Fibroblast of upper back skin (primary cell): ENCODE measurements around the gene RBM5.

ENCODE experiments used
- DNase-seq: peaks from one replicate; pipeline ENCODE4 v3.0.0-alpha.2; 2013

RBM5 gene

DNA sequence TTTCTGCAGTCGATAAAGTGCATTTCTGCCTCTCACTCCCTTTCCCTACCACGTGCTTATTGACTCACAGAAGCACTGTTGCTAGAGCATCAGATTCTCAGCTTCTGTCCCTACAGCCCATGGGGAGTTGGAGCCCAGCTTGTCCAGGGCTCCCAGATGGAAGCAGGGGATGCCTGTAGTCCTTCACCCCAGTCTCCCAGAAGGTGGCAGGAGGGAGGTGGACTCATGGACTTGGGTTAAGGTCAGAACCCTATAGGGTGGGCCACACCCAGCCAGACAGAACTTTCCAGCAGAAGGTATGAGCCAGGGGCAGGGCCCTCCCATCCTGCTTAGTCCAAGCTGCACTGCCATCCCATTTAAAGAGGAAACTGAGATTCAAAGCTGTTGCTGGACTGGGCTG lies 33.4 kb downstream of the RBM5 start:
- DNase-seq = no peak

DNA sequence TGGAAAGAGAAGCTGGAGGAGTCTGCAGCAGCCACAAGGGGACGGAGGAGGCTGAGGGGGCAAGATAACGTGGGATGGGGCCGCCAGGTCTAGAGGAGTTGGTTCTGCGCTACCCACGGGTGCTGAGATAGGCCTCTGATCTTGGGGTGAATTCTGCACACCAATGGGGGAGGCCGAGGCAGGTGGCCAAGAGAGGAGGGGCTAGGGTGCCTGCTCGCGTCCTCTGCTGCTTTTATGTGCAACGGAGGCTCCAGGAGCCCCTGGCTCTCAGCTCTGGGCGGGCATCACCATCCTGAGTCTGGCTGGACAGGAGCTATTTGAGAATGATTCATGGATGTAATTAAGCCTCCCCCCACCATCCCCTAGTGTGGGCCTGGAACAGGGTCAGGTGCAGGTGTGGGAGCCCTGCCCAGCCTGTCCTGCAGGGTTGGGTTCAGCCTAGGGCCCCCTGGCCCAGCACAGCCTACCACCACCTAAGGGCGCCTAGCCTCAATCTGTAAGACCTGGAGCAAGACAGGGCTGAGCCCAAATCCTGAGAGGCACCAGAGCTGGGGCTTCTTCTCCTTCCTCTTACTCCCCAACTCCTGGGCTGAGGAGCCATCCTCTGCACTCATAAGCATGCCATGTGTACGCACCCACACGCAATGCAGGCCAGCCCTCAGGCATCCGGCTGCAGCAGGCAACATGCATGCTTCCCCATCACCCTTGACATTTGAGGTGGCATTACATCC lies 34.1 kb downstream of the RBM5 start:
- no peak for DNase-seq

DNA sequence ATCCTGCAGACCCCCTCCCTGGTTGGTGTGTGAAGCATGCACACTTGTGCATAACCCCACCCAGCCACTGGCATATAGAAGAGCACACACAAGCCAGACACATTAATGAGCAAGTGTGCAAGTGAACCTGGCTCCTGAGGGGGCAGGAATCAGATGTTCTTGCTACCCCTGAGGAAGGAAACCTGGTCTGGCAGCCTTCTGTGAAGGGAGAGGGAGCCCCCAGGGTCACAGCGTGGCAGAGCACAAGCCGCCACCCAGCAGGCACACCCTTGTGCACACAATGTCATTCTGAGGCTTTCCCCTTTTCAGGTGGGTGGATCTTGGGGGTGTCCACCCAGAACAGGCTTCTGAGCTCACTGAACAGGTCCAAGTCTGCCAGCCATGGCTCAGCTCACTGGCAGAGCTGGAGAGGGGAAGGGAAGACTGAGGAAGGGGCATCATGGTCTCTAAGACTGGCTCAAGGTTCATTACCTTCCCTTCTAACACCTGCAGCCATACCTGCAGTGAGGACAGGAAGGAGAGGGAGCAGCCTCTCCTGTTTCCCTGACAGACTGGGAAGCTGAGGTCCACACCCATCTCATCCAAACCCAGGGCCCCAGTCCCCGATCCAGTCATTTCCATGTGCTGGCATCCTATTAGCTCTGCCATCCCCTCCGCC lies 34.8 kb downstream of the RBM5 start:
- DNase-seq = no peak

DNA sequence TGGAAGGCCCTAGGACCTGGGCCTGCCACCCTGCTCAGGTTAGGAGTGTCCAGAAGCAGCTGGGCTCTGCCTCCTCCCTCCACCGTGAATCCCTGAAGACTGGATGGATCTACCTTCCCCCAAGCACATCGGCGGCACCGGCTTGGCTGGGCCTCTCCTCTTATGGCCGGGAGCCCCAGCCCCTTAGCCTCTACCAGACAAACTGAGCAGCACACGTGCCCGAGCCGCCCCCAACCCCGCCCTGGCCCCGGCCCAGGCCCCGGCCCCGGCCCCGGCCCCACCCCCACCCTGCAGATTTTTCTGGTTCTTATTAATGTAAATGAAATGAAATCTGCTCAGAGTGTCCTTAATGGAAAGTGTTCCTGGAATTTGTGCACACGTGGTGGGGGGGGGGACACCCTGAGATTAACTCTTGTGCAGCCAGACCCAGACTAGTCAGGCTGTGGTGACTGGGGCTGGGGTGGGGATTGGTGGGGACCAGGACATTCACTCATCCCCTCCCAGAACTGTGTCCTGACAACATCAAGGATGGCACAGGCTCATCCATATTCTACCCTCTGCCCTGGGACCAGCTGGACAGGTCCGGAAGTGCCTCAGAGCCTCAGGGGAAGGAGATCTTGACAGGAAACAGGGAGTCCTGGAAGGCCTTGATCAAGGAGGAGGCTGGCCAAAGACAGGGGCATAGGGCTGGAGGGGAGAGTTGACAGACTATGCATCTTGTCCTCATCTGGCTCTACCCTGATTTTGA lies 35.5 kb downstream of the RBM5 start:
- peak; percentile 37 for DNase-seq

DNA sequence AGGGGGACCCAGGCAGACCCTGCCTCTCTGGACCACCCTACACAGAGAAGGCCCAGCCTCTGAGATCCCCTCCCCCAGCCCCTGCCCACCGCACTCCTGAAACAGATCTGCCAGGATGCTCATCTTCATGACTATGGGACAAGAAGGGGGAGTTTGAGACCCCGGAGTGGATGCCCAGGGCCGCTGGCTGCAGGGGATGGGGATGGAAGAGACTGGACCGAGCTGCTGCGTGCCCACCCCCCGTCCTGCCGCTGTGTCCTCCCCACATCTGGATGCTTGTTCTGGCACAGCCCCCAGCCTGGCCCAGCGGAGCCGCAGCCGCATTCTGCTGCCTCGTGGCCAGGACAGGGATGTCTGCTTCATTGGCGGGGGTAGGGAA lies 36.1 kb downstream of the RBM5 start:
- DNase-seq = peak; percentile 44

DNA sequence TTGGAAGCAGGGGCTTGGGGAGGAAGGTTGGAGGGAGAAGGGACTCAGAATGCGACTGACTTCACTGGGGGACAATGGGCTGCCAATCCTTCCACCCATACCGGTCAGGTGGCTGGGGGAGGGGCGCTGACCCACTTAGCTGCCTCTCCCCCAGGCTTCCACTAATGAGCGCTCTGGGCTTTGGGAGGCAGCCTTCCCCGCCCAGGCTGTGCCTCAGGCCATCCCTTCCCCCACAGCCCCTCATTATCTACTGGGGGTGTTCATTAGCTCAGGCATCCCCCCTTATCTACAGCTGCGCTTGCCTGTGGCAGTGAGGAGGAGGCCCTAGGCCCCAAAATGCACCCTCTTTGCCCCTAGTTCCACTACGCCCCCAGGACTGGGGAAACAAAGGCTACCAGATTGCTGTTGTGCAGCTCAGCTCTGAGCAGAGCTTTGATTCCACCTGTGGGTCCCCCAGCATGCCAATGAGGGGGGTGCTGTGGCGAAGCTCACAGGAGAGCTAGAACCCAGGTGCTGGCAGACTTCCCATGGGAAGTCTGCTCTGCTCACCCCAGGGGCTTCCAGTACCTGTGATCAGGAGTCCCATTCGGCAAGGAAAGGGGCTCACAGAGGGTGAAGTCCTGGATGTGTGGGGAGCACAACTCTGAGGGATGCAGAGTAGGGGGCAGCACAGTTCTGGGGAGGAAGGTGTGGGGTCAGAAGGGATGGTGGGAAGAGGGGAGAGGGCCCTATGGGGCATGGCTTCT lies 37.0 kb downstream of the RBM5 start:
- DNase-seq = no peak

DNA sequence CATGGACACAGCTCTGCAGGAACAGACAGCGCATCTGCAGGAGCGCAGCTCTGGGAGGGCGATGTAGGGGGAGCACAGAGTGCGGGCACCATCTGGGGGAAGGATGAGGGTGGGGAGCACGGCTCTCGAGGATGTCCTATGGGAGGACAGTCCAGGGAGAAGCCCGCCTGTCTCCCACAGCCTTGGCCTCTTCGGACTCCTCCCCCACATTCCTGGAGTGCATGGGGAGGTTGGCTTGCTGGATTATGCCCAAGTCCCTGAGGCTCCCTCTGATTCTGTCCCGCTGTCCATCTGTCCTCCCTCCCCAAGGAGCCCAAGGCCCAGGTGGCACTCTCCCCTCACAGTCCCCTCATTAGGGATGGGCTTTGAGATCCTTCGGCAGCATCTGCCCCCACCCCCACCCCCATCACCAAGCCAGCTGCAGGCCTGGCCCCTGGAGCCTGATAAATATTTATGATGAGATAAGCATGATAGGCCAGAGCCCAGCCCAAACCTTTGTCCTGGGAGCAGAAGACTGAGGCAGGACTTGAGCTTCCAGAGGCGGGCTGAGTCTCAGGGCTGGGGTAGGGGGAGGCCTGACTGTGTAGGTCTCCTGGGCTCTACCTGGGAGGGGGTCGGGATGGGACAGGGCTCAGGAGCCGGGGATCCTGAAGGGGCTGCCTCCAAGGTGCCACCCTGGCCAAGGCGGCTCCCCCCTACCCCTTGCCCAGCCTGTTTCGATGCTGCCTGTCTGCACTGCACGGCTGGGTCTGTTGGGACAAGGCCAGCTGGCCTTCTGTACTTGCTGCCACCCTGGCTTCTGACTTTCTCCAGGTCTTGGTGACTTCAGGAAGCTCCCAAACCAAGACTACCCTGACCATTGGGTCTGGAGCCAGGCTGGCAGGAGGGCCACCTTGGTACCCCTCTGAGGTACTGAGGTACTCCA lies 37.8 kb downstream of the RBM5 start:
- DNase-seq = peak; percentile 62

DNA sequence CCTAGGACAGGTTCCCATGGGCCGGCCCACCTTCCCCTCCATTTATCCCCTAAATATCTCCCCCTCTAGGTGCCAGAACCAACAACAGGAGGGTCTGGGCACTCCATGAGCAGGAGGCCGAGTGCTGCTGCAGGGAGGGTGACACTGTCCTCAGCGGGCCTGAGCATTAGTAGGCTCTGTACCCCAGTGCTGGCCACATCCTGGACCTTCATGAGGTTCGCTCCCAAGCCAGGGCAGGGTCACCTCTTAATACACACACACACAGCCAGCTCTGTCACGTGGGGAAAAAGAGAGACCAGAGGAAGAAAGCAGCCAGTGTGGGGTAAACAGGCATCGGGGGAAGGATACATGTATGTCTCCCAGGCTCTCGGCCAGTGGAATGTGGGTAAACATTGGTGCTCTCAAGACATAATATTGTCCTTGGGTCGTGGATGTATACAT lies 38.6 kb downstream of the RBM5 start:
- DNase-seq = no peak

DNA sequence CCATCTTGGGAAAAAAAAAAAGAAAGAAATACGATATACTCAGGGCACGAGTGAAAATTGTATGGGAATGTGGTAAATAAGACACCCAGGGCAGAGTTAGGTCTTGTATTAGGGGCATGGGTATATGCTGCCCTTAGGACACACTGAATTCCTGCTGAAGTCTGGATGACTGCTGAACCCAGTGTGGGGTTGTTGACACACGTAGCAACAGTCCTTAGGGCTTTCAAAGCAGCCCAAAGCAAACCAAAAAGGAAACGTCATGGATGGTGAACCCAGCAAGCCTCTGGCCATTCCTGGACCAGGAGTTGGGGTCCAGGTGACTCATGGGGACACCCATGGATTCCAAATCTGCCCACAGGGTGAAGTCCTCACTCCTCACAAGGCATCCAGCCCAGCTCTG lies 39.3 kb downstream of the RBM5 start:
- no peak for DNase-seq

DNA sequence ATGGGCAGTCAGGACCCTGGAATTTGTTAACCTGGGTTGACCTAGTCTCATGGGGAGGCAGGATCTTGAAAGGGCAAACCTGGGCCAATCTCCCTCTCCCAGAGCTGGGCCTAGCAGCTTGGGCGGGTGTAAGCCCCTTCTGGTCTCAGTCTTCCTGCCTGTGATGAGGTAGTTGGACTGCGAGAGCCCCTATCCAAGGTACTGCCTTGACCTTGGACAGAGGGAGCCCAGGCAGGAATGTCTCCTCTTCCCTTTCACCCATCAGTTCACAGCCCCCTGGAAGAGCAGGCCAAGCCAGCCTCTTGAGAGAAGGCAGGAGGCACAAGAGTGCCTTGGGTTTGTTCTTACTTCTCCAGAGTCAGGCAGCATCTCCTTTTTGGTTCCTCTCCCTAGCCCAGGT lies 41.7 kb downstream of the RBM5 start:
- no peak for DNase-seq

DNA sequence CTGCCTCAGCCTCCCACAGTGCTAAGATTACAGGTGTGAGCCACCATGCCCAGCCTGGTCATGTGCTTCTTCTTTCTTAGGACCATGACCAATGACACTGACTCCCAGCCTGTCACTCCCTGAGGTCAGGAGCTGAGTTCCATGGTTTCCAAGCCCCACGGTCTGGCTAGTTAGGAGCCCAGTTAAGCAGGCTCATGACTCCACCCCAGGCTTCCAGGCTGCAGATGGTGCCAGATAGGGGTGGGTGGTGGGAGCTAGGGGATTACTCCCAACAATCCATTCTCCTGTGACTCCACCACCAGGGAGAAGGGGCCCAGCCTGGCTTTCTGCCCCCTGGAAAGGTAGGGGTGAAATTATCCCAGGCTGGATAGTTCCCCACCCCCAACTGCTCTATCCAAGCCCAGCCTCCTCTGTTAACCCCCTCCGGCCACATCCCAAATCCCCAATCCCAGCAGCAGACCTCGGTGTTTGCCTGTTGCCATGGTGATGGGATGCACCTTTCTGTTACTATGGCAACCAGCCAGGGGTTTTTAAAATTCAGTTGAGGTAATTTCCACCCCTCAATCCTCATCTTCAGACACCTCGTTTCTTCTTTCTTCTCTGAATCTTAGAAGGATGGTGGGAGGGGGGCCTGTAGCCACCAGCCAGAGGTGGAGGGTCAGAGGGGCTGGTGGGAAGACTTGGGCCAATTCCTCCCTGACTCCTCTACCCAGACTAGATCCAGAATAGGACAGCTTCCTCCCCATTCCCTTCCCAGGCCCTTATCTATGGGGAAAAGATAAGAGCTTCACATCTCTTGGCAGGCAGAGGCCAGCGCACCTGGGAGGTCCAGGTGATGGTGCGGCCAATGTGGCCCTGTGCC lies 43.9 kb downstream of the RBM5 start:
- DNase-seq = no peak

DNA sequence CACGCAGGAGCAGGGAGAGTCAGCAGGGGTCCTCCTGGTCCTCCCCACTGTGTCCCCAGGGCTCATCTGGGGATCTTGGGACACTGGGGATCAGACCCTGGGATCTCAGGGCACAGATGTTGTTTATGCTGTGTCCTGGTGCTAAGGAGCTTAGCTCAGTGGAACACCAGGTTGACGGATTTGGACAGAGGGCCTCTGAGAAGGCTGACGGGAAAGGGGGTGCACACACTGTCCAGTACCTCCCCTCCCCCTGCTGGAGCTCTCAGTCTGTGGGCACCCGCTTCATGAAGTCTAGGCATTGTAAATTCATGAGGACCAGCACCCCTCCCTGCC lies 44.5 kb downstream of the RBM5 start:
- DNase-seq = no peak

DNA sequence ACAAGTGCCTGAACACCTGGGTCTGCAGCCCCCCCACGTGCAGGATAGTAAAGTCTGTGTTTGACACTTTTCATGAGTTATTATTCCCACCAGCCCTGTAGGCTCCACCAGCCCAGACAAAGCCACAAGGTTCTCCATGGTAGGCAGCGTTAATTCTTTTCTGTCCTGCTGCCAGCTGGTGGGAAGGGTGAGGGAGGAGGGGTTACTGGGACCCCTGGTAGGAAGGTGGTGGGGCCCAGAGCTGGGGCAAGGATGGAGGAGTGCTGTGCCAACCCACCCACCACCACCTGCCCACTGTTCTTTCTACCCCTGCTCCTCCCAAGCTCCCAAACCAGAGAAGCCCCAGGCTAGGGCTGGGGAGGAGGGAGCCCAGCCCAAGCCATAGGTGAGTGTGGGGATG lies 45.6 kb downstream of the RBM5 start:
- DNase-seq = no peak

DNA sequence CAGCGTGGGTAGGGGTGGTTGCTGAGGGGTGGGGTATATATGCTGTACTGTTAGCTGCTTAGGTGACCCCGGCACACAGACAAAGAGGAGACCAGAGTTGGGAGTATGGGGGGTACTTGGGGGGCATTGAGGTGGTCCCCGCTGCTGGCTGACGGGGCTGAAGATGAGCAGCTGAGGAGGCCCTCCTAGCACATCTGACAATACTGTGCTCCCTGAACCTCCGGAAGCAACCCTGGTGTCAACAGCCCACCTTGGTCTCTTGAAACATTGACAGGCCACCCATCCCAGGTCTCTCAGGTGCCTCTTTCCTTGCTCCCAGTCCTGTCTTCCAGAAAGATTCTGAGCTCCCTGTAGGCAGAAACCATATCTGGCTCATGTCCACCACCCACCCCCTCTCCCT lies 47.2 kb downstream of the RBM5 start:
- DNase-seq = no peak

DNA sequence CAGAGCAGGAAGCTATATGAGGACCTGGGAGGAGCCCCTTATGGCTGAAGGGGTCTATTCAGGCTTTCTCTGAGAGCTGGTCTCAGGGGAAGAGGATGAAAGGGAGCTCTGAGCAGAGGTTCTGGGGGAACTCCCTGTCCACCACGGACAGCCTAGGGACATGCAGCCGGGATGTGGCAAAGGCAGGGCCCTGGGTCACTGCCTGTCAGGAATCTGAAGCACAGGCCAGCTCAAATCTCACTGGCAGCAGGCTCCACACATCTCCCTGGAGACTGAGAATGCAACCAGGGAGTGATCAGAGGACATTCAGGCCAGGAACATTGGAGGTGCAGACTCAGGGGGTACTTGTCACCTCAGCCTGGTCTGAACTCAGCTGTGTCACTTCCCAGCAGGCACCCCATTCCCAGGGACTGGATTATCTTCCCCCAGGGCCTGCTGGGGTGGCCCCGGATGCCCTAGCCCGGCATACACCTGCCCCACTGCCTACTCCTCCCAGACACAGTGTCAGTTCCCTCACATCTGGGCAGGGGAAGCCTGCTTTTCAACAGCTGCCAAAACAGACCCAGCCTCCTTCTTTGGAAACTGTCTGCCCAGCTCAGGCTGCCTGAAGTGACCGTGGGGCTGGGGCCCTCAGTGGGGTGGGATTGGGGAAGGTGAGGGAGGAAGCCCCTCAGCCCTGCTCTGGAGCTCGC lies 48.1 kb downstream of the RBM5 start:
- DNase-seq = no peak

DNA sequence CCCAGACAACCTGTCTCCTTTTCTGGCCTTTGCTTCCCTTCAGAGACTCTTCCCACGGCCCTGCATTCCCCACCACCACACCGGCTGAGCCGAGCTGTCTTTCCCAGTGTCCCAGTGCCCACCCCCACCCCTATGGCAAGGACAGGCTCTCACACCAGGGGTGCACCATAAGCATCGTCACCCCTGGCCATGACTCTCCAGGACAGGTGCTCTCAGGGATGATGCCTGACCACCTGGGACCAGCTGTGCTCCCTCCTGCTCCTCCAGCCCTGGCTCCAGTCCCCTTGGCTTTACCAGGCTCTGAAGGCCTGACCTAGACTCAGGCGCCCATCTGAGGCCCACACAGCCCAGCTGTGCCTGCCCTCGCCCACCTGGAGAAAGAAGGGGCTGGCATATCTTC lies 48.8 kb downstream of the RBM5 start:
- DNase-seq = no peak

DNA sequence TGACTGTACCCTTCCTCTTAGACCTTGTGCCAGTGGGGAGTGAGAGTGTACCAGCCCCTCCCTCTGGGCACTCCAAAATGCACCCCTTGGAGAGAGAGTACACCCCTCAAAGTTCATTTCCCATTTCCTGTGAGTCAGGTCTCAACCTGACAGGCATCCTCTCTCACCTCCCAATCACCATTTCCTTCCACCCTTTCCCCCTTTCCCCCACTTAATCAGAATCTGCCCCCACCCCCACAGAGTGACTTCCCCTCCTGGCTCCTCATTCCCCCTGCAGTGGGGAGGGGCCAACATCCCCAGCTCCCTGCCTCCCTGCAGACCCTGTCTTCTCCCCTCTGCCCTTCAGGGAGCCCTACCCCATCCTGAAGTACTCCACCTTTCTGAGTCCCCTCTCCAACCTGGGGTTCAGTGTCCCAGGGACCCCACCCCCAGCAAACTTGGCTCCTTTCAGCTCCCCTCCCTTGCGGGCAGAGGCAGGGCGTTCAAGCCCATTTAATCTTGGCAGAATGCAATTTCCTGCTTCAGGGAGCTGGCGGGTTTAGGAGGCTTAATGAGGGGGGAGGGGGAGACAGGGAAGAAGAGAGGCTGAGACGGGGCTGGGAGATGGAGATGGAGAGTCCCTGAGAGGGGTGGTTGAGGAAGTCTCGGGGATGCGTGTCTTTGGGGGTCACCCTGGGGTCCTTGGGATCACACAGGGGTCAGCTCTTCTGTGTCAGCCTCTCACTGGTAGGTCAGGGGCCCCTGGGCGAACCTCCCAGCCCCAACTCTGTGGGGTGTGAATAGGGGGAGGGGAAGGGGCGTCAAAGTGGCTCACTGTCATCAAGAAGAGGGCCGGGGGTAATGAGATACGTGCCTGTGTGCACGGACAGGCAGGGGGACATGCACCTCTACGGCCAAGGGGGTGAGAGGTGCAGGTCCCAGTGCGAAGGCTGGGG lies 49.8 kb downstream of the RBM5 start:
- peak; percentile 65 for DNase-seq

DNA sequence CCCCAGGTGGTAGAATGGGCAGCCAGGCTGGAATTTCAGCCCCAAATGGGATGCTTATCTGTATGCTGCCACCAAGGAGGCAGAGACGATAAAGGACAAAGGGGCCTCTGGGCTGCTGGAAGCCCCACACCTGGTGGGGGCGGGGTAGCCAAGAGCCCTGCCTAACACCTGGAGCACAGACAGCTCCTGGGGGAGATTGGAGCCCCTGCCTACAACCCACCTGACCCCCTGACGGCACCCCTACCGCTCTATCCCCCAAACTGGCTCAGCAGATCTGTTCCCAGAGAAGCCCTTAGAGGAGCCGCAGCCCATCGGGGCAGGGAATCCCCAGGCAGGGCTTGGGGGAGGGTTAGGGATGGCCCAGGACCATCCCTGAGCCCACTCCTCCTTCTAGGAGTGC lies 50.6 kb downstream of the RBM5 start:
- no peak for DNase-seq

DNA sequence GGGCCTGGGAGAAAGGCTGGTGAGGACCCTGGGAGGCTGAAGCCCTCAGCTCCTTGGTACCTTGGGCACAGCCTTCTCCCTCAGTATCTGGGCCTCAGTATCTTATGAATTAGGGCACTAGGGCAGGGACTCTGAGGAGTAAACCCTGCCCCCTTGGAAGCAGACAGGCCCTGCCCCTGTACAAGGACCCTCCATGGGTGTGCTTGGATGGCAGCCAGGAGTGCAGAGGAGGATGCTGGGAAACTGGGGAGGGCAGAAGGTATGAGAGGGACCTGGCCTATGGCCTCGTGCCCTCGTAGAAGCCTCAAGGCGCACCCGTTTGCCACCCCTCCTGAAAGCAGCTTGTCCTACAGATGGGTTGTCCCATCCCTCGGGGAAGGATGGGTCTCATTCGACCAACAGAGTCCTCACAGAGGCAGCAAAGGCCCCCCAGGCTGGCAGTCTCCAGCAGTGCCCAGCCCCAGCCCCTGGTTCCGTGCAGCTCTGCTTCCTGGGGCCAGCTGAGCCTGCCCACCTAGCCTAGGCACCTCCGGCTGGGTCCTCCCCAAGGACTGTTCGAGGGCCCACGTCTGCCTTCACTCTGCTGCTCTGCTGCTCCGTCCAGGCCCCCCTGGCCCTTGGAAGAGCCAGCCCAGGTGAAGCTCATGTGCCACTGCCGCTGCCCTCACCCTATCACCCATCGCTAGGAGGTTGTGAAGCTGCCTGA lies 51.2 kb downstream of the RBM5 start:
- no peak for DNase-seq
